ENCODE results near the gene ROR1.
A peak's percentile ranks its signal among the peaks of the same experiment; 100 is the strongest.

Gene ROR1

GRCh38 chr1:64077281-64077940 is 303.6 kb downstream of the ROR1 start:
- no peak for DNase-seq (ENCODE audit: low read depth)
- H3K4me3 ChIP-seq (ENCODE audit: low read depth, low read length): no peak overlapping the region
- TF ChIP-seq POLR2A (IDR thresholded peaks at IDR 0.05; ENCODE audit: extremely low read depth, insufficient read length) (no peak), MAX (IDR thresholded peaks at IDR 0.05; ENCODE audit: low read depth, low read length) (no peak), CTCF (IDR thresholded peaks at IDR 0.05; ENCODE audit: low read depth, low read length) (no peak), MYC (IDR thresholded peaks at IDR 0.05; ENCODE audit: low read depth, low read length) (no peak)

GRCh38 chr1:64080941-64081562 is 307.2 kb downstream of the ROR1 start:
- TF ChIP-seq POLR2A (IDR thresholded peaks at IDR 0.05; ENCODE audit: extremely low read depth, insufficient read length) (no peak), MYC (IDR thresholded peaks at IDR 0.05; ENCODE audit: low read depth, low read length) (no peak), CTCF (IDR thresholded peaks at IDR 0.05; ENCODE audit: low read depth, low read length) (no peak)
- no peak overlapping the region for H3K4me3 ChIP-seq (ENCODE audit: low read depth, low read length)
- DNase-seq (ENCODE audit: low read depth): no peak

- DNase-seq (ENCODE audit: low read depth): peak; percentile 1
- TF ChIP-seq MYC (IDR thresholded peaks at IDR 0.05; ENCODE audit: low read depth, low read length) (no peak), MAX (IDR thresholded peaks at IDR 0.05; ENCODE audit: low read depth, low read length) (no peak), POLR2A (IDR thresholded peaks at IDR 0.05; ENCODE audit: extremely low read depth, insufficient read length) (no peak), CTCF (IDR thresholded peaks at IDR 0.05; ENCODE audit: low read depth, low read length) (no peak)
- no peak overlapping the region for H3K4me3 ChIP-seq (ENCODE audit: low read depth, low read length)
These were observed 308.6 kb downstream of the ROR1 start for GRCh38 chr1:64082459-64082858.

GRCh38 chr1:64084451-64084850 is 310.6 kb downstream of the ROR1 start:
- no peak for DNase-seq (ENCODE audit: low read depth)
- TF ChIP-seq POLR2A (IDR thresholded peaks at IDR 0.05; ENCODE audit: extremely low read depth, insufficient read length): no peak
- H3K4me3 ChIP-seq (ENCODE audit: low read depth, low read length): no peak overlapping the region

- DNase-seq (ENCODE audit: low read depth): no peak
- TF ChIP-seq POLR2A (IDR thresholded peaks at IDR 0.05; ENCODE audit: extremely low read depth, insufficient read length) (no peak), MYC (IDR thresholded peaks at IDR 0.05; ENCODE audit: low read depth, low read length) (no peak), CTCF (IDR thresholded peaks at IDR 0.05; ENCODE audit: low read depth, low read length) (no peak), MAX (IDR thresholded peaks at IDR 0.05; ENCODE audit: low read depth, low read length) (no peak)
- H3K4me3 ChIP-seq (ENCODE audit: low read depth, low read length): no peak overlapping the region
These were observed 314.0 kb downstream of the ROR1 start for GRCh38 chr1:64087768-64088167.

GRCh38 chr1:64090436-64090835 is 316.6 kb downstream of the ROR1 start:
- TF ChIP-seq POLR2A (IDR thresholded peaks at IDR 0.05; ENCODE audit: extremely low read depth, insufficient read length): no peak
- no peak for TF ChIP-seq CTCF (IDR thresholded peaks at IDR 0.05; ENCODE audit: low read depth, low read length)
- TF ChIP-seq MAX (IDR thresholded peaks at IDR 0.05; ENCODE audit: low read depth, low read length): no peak
- no peak for TF ChIP-seq MYC (IDR thresholded peaks at IDR 0.05; ENCODE audit: low read depth, low read length)

More at GRCh38 chr1:64090436-64090835, 316.6 kb downstream of the ROR1 start:
- no peak overlapping the region for H3K4me3 ChIP-seq (ENCODE audit: low read depth, low read length)
- DNase-seq (ENCODE audit: low read depth): no peak
